Endometrial microvascular endothelial cells (primary cell): ENCODE measurements around the gene TMC1. TPM values are rescaled to one million over a fixed set of nuclear protein-coding genes. Genes with fewer than 3 reads are reported as not detected.
"Not testable (repeated sequence)": the region's sequence is repeated elsewhere in the genome, so short reads cannot be mapped to it uniquely, and the experiment has no call there.

Experiments used
- in situ Hi-C: cut with HindIII; loops from 2 replicates; pipeline ENCODE4 v1.10.0; 2017; ENCODE audit warnings: low sequenced_read_pairs, low pct_unique_long_range_greater_than_20kb; ENCODE audit errors: inconsistent ontology term
- total RNA-seq: library from RNA; depleted of rRNA; stranded (reverse); fragments of >200 nt; gene quantifications from one replicate; pipeline ENCODE4 v1.2.3, GENCODE V29; 2015; ENCODE audit errors: inconsistent ontology term

Gene TMC1
- total RNA-seq = not detected

- in situ Hi-C loops = not testable (repeated sequence)
Measured at GRCh38 chr9:72521416-72521815, at the start of gene TMC1. Gene TMC1, plus strand, starts transcription at chr9:72521608. Its CDS starts 127,041 bp downstream, at chr9:72648649.

DNA sequence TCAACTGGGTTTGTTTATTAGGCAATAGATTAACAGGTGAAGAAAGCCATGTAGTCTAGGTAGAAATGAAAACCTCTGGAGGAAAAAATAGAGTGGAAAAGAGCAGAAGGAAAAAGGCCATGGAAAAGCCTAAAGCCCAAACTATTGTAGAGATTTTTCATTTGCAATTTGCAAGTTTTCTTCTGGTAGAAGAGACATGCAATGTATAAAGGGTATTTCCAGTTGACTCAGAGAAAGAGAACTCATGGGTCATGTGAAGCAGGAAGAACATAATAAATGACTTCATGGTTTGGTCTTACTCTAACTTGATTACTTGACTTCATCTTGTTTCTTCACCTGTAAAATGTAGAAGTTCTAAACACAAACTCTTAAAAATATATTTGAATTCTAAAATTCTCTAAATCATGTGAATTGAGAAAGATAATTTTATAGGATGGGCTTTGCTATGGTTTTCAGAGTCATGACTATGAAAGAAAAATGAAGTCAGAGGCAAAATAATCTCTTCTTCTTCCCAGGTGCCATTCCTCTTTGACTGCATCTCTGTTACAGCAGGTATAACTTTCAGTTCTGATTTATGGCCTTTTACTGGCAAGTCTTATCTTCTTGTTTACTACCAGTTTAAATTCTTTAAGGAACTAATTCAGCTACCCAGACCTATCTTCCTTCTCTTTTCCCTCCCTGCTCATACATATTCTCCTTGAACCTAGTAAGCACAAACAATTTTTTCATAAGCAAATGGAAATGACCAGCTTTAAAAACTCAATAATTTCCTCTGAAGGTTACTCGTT, 47.7 kb upstream of the TMC1 start:
- in situ Hi-C loops = no loop called here

- in situ Hi-C loops = no loop called here
Measured at GRCh38 chr9:72474676-72475075, 46.7 kb upstream of the TMC1 start.

GRCh38 chr9:72476100-72476499, 45.3 kb upstream of the TMC1 start:
- in situ Hi-C loops = no loop called here

DNA sequence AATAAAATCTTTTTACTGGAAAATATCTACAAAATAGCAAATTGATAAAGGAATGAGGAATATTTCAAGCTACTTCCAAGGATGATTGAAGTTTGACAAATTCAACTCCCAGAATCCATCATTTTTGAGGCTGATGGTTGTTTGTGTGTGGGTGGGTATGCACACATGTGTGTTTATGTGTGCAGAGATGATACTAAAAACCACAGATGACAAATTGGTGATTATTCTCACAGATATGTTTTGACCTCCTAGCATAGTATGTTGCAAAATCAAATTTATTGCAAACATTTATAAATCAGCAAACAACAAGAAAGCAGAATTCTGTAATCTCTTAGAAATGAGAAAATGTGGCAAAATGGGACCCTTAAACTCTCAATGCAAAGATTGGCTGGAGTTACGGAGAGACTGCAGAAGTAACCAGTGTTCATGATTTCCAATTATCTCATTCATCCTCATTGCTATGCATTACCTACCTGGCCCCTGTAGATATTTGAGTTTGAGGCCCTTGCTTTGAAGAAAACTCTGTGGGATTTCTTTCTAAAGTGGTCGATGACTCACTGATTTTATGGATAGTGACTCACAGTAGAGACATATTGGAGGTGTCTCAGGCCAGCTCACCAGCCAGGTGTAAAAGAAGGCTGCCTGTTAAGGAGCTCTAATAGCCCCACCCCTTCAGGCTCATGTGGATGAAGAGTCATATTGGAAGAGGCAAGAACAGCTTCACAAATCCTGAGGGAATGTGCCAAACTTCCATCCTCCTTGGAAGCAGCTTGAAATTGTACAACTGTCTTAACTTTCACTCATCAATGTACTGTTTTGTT, 44.6 kb upstream of the TMC1 start:
- in situ Hi-C loops = no loop called here

GRCh38 chr9:72477930-72478518, 43.4 kb upstream of the TMC1 start:
- in situ Hi-C loops = no loop called here

DNA sequence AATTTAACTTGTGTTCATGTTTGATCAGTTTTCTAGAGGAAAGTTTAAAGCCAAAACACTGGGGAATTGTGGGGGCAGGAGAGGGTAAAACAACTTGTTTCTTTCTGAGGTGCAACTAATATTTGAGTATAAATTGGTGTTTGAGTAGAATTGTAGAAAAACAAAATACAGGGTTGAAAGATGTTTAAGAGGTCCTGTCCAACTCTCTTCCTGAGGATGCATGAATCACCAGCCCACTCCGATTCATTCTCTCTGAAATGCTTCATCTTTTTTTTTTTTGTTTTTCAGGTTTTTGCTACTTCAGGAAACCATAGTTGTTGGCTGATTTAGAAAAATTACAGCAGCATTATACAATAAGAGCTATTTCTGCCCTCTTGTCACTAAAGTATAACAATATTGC, 42.4 kb upstream of the TMC1 start:
- in situ Hi-C loops = no loop called here

DNA sequence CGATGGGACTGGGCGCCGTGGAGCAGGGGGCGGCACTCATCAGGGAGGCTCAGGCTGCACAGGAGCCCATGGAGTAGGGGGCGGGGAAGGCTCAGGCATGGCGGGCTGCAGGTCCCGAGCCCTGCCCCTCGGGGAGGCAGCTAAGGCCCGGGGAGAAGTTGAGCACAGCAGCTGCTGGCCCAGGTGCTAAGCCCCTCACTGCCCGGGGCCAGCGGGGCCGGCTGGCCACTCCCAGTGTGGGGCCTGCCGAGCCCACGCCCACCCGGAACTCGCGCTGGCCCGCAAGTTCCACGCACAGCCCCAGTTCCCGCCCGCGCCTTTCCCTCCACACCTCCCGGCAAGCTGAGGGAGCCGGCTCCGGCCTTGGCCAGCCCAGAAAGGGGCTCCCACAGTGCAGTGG, 41.1 kb upstream of the TMC1 start:
- in situ Hi-C loops = not testable (repeated sequence)

DNA sequence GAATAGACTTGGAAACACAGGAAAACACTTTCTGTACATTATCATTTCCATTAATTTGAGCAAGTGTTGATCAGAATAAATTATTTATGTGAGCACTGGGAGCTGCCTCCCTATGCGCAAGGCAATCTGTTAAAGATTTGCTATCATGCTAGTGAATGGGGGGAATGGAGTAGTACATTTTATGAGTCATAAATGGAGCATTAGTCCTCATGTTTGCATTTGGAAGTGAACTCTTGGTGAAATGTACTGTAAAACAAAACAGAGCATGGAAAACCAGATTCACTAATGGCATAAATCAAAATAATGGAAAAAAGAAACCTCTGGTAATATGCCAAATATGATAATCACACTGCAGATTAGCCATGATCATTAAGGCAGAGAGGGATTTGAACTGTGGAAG, 40.5 kb upstream of the TMC1 start:
- in situ Hi-C loops = no loop called here

DNA sequence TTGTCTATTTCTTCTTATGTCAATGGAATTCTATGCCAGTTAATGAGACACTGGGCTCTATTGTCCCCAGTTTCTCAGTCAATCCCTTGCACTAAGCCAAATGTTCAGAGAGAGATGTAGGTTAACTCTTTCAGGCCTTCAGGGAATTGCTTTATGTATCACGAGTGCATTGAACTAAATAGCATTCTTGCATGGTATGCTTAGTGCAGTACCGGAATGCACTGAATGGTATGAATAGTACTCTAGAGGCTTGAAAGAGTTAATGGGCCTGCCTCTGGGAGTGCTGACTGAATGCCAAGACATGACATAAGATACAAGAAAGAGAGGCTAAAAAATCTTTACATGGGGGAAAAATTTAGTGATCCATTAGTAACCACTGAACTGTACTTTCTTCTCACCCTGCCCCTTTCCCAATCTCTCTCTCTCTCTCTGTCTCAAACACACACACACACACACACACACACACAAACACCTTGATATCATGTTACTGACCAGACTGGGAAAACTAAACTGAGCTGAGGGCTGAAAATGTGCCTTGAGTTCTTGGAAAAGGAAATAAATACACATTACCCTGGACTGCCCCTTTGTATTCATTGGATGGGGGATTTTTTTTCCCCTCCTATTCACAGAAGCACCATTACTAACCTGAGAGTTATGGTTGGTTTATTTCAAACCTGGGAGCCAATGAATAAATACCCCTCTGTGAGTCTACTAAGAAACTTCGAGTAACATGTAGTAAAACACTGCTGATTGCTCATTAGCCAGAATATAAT, 35.4 kb upstream of the TMC1 start:
- in situ Hi-C loops = no loop called here

- in situ Hi-C loops = no loop called here
Measured at GRCh38 chr9:72486594-72486955, 34.8 kb upstream of the TMC1 start.

- in situ Hi-C loops = not testable (repeated sequence)
Measured at GRCh38 chr9:72487665-72488064, 33.7 kb upstream of the TMC1 start.

DNA sequence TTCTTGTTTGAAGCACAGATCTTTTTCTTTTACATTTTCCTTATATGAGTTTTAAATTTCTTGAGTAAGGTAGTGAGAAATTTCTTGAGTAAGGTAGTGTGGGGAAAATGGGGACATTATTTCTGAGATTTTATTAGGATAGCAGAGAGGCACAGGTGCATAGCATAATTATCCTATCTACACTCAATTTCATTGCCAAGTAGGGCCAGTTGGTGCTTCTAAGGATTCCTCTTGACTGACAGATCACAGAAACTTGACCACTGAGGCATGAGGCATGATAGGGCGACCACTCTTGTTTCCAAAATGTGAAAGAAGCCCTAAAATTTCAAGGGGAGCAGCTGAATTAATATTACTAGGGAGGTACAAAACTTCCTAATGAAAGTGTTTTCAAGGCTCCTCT, 31.4 kb upstream of the TMC1 start:
- in situ Hi-C loops = no loop called here

GRCh38 chr9:72491242-72491641, 30.2 kb upstream of the TMC1 start:
- in situ Hi-C loops = no loop called here

DNA sequence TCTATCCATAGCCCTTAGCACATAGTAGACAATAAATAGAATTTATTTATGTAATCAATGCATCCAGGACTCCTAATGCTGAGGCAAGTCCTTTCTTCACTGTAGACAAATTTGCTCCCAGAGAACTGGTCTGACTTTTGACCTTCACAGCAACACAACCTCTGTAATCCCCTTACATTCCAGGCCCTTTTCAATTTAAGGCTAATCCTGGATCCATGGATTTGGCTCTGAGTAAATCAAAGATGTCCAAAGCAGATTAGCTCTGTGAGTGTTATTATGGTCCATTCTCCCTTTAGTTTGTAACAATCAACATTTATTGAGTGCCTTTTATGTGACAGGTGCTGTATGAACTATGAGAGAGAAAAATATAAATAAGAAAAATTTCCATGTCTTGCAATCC, 27.4 kb upstream of the TMC1 start:
- in situ Hi-C loops = no loop called here

DNA sequence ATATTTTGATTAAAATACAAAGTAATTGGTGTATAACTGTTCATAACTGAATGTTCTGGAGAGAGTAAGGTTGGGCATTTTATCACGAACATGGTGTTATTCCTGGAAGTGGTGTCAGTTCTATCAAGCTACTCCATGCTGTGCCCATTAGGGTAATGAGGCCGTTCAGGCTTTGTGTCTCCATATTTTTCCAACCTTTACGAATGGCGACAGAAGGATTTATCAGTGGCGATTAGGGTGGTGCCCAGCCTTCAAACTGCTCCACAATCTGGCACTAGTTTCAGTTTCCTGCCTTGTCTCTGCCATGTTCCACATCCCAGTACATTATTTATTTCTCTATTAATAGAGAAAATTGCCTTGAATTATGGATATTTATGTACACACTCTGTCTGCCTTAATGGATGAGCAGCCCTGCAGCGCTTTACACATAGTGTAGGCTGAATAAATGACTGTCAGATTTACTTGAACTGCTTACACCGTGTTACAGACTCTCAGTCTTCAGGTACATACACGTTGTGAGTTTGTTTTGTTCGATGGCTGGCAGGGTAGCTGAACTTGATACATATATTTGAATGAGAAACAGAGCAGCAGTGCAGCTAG, 23.9 kb upstream of the TMC1 start:
- in situ Hi-C loops = no loop called here

- in situ Hi-C loops = no loop called here
Measured at GRCh38 chr9:72506615-72507014, 14.8 kb upstream of the TMC1 start.

DNA sequence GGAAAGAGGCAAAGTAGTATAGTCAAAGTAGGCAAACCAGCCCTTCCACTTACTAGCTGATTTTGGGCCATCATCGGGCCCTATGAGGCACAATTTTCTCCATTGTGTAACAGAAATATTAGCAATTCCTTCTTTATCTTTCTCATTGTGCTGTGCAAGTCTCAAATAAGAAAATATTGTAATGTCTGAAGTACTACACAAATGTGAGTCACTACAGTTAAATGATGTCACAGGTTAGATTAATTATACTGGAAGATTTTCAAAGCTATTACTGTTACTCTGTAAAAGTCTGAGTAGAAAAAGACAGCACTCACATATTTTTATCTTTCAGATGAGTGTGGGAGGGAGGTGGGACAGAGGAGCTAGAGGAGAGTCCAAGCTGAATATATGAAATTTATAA, 12.4 kb upstream of the TMC1 start:
- in situ Hi-C loops = no loop called here

DNA sequence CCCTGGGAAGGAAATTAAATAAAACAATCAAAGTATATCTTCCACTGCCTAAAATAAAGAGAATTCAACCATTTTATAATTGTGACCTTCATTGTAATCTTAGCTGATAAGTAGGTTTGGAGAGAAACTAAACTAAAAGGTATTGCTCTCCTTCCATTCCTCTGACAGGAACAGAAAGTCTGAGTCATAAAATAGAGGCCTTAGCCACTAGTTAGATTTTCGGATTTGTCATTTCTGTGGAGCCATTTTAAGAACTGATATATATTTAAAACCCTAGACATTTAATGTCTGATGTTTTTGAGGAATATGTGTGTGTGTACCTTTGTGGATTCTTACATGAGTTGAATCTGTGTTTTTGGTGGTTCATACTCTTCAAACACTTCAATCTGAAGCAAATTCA, 11.8 kb upstream of the TMC1 start:
- in situ Hi-C loops = no loop called here
